Mesothelial cell of epicardium (in vitro differentiated cells): ENCODE results near the gene TMEM171. TPM values are rescaled to one million over a fixed set of nuclear protein-coding genes. Genes with fewer than 3 reads are reported as not detected.

Source experiments
- DNase-seq, 2 experiments: peaks; one replicate each; pipeline ENCODE4 v3.0.0; 2021; ENCODE audit warnings: low spot score in 2 of 2; ENCODE audit not compliant: unreplicated experiment in 2 of 2
- H3K27ac Mint-ChIP-seq: 2 replicates; pipeline ENCODE4 v1.8.0; 2021; ENCODE audit warnings: mixed read lengths
- H3K27me3 Mint-ChIP-seq: 2 replicates; pipeline ENCODE4 v1.8.0; 2021; ENCODE audit warnings: low read depth, mixed read lengths
- H3K36me3 Mint-ChIP-seq: 2 replicates; pipeline ENCODE4 v1.8.0; 2021; ENCODE audit warnings: mixed read lengths
- H3K4me1 Mint-ChIP-seq: 2 replicates; pipeline ENCODE4 v1.8.0; 2021; ENCODE audit warnings: mixed read lengths
- H3K4me3 Mint-ChIP-seq: 2 replicates; pipeline ENCODE4 v1.8.0; 2021; ENCODE audit warnings: mild to moderate bottlenecking, moderate library complexity, mixed read lengths
- H3K9me3 Mint-ChIP-seq: 2 replicates; pipeline ENCODE4 v1.8.0; 2021; ENCODE audit warnings: mixed read lengths
- total RNA-seq: library from RNA; stranded (reverse); gene quantifications from 3 replicates; pipeline ENCODE4 v1.2.1, GENCODE V29; 2021
- TF ChIP-seq, protein P1 (sequence below): fragments of 200-600 bp; sonication (generic); IDR thresholded peaks from one replicate; pipeline ENCODE4 v1.5.0; 2021; ENCODE audit warnings: antibody characterized with exemption; ENCODE audit not compliant: unreplicated experiment

TMEM171 gene
- total RNA-seq, 1 donor from 2014 or later, result 0.18 TPM

DNA sequence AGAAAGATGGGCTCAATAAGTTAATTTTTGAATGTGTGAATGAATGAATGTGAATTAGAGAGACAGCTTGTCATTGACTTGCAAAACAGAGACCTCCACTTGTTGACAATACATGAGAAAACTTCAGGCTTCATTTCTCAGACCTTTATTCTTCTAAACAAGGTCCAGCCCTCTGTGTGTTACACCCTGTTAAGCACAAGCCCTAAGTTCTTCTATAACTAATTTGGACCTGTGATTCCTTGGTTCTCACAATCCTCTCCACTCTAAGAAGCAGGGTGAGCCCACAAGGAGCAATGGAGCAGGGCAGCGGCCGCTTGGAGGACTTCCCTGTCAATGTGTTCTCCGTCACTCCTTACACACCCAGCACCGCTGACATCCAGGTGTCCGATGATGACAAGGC lies 52.6 kb downstream of the TMEM171 start, which contains the start of gene TMEM174:
TSS of gene TMEM174 (plus strand) at position 243 of the 400 bp plus-strand sequence. CDS start at position 294, 51 bp downstream.
- H3K9me3 Mint-ChIP-seq, result peaks cover 13% of the 10 kb centered on the region
- DNase-seq, result no peak
- no peaks in the 10 kb centered on the region for H3K4me1 Mint-ChIP-seq
- H3K27ac Mint-ChIP-seq, result no peak within 1 kb of the TSS
- peaks cover 14% of the 10 kb centered on the region for H3K27me3 Mint-ChIP-seq
- H3K36me3 Mint-ChIP-seq, result no peaks in the 10 kb centered on the region
- TF ChIP-seq, protein P1, sequence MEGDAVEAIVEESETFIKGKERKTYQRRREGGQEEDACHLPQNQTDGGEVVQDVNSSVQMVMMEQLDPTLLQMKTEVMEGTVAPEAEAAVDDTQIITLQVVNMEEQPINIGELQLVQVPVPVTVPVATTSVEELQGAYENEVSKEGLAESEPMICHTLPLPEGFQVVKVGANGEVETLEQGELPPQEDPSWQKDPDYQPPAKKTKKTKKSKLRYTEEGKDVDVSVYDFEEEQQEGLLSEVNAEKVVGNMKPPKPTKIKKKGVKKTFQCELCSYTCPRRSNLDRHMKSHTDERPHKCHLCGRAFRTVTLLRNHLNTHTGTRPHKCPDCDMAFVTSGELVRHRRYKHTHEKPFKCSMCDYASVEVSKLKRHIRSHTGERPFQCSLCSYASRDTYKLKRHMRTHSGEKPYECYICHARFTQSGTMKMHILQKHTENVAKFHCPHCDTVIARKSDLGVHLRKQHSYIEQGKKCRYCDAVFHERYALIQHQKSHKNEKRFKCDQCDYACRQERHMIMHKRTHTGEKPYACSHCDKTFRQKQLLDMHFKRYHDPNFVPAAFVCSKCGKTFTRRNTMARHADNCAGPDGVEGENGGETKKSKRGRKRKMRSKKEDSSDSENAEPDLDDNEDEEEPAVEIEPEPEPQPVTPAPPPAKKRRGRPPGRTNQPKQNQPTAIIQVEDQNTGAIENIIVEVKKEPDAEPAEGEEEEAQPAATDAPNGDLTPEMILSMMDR, result no peak
- no peak within 1 kb of the TSS for H3K4me3 Mint-ChIP-seq

DNA sequence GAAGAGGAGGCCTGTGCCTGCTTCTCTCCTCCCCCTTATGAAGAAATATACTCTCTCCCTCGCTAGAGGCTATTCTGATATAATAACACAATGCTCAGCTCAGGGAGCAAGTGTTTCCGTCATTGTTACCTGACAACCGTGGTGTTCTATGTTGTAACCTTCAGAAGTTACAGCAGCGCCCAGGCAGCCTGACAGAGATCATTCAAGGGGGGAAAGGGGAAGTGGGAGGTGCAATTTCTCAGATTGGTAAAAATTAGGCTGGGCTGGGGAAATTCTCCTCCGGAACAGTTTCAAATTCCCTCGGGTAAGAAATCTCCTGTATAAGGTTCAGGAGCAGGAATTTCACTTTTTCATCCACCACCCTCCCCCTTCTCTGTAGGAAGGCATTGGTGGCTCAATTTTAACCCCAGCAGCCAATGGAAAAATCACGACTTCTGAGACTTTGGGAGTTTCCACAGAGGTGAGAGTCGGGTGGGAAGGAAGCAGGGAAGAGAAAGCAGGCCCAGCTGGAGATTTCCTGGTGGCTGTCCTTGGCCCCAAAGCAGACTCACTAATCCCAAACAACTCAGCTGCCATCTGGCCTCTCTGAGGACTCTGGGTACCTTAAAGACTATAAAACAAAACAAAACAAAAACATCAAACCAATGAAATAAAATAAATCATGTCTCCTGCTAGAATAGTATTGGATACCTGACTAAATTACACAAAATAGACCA lies 53.9 kb downstream of the TMEM171 start:
- DNase-seq, result no peak
- no peaks in the 10 kb centered on the region for H3K4me1 Mint-ChIP-seq
- H3K9me3 Mint-ChIP-seq, result peaks cover 13% of the 10 kb centered on the region
- H3K27me3 Mint-ChIP-seq, result peaks cover 20% of the 10 kb centered on the region
- H3K36me3 Mint-ChIP-seq, result no peaks in the 10 kb centered on the region
- H3K4me3 Mint-ChIP-seq, result no peak overlapping the region
- TF ChIP-seq, protein P1, result no peak
- H3K27ac Mint-ChIP-seq, result no peak overlapping the region

DNA sequence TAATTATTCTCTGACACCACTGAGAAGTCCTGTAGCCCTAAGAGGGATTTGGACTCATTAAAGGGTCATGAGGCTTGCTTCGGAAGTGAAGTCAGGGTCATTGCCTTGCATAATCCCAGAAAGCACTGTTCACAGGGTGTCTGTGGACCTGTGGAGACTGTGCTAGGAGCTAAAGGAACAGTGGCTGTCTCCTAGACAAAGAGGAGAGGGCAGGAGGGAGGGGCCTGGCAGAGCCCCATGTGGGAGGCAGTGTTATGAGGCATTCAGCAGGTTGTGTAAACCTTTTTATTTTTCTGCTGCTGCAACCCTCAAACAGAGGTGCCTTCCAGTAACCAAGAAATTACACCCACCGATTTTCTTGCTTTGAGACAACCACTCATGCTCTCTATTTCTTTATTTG lies 55.9 kb downstream of the TMEM171 start:
- Mint-ChIP-seq H3K9me3 (peaks cover under 1% of the 10 kb centered on the region), H3K4me1 (no peaks in the 10 kb centered on the region), H3K36me3 (no peaks in the 10 kb centered on the region), H3K27me3 (peaks cover 28% of the 10 kb centered on the region), H3K27ac (no peak overlapping the region), H3K4me3 (no peak overlapping the region)
- TF ChIP-seq, protein P1, result no peak
- DNase-seq, result no peak

DNA sequence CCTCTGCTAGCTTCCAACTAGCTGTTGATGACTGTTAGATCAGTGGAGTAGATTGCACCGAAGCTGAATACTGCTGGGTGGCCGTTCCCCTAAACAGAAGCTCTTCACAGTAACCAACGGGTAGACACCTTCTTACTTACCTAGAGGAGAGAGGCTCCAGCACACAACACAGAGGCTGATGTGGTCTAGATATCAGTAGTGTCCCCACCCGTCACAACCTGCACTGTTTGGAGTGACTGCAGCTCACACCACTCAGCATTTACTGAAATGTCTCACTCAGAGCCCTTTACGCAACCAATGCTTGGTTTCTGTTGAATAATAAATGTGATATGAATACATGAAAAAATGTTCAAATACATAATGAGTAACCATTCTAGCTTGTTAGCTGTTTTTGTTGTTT lies 57.9 kb downstream of the TMEM171 start:
- no peak overlapping the region for H3K27ac Mint-ChIP-seq
- TF ChIP-seq, protein P1, result no peak
- no peak for DNase-seq
- H3K9me3 Mint-ChIP-seq, result no peaks in the 10 kb centered on the region
- peaks cover 30% of the 10 kb centered on the region for H3K27me3 Mint-ChIP-seq
- H3K4me1 Mint-ChIP-seq, result peaks cover 2% of the 10 kb centered on the region
- H3K4me3 Mint-ChIP-seq, result no peak overlapping the region
- H3K36me3 Mint-ChIP-seq, result no peaks in the 10 kb centered on the region

DNA sequence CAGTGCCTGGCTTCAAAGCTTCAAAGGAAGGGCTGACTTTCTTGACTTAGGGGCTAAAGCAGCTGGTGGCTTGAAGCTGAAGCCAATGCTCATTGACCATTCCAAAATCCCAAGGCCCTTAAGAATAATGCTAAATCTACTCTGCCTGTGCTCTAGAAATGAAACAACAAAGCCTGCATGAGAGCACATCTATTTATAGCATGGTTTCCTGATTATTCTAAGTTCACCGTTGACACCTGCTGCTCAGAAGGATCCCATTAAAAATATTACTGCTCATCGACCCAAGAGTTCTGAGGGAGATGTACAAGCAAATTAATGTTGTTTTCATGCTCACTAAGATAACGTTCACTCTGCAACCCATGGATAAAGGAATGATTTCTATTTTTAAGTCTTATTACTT lies 59.4 kb downstream of the TMEM171 start:
- Mint-ChIP-seq H3K4me3 (no peak overlapping the region), H3K9me3 (peaks cover 4% of the 10 kb centered on the region), H3K27me3 (peaks cover 31% of the 10 kb centered on the region), H3K36me3 (peaks cover 4% of the 10 kb centered on the region), H3K4me1 (peaks cover 2% of the 10 kb centered on the region), H3K27ac (no peak overlapping the region)
- TF ChIP-seq, protein P1, result no peak
- no peak for DNase-seq
